Kidney epithelial cell (primary cell): Measurements from ENCODE around the gene UBE2G2. TPM values are rescaled to one million over a fixed set of nuclear protein-coding genes. Genes with fewer than 3 reads are reported as not detected.

Experiments used
- DNase-seq: peaks from one replicate; pipeline ENCODE4 v3.0.0-alpha.2; 2010; ENCODE audit warnings: low read depth
- H3K27me3 ChIP-seq: 2 replicates; pipeline ENCODE4 v1.6.0; 2011; ENCODE audit warnings: low read length; ENCODE audit not compliant: control insufficient read depth, insufficient read depth
- H3K36me3 ChIP-seq: 2 replicates; pipeline ENCODE4 v1.5.1; 2011; ENCODE audit warnings: low read length; ENCODE audit not compliant: control insufficient read depth, insufficient read depth
- H3K4me3 ChIP-seq: 2 replicates; pipeline ENCODE4 v1.5.1; 2011; ENCODE audit warnings: low read depth, mild to moderate bottlenecking, control low read depth, low read length
- CTCF ChIP-seq: IDR thresholded peaks from 2 replicates; pipeline ENCODE4 v1.5.1; 2011; ENCODE audit warnings: mild to moderate bottlenecking, moderate library complexity, low read length, control low read depth, inconsistent platforms; ENCODE audit not compliant: insufficient read depth, poor library complexity, severe bottlenecking
- total RNA-seq: library from RNA; depleted of rRNA; stranded (reverse); fragments of >200 nt; gene quantifications from 2 replicates; pipeline ENCODE4 v1.2.3, GENCODE V29; 2015

The UBE2G2 gene
- total RNA-seq, 1 donor from 2014 or later = 40.6 TPM

- no peak for TF ChIP-seq CTCF
- Histone ChIP-seq H3K4me3 (no peak overlapping the region), H3K36me3 (peaks cover 6% of the 10 kb centered on the region), H3K27me3 (peaks cover 14% of the 10 kb centered on the region)
- DNase-seq = no peak
These were observed 45.8 kb upstream of the UBE2G2 start for GRCh38 chr21:44847261-44848056.

DNA sequence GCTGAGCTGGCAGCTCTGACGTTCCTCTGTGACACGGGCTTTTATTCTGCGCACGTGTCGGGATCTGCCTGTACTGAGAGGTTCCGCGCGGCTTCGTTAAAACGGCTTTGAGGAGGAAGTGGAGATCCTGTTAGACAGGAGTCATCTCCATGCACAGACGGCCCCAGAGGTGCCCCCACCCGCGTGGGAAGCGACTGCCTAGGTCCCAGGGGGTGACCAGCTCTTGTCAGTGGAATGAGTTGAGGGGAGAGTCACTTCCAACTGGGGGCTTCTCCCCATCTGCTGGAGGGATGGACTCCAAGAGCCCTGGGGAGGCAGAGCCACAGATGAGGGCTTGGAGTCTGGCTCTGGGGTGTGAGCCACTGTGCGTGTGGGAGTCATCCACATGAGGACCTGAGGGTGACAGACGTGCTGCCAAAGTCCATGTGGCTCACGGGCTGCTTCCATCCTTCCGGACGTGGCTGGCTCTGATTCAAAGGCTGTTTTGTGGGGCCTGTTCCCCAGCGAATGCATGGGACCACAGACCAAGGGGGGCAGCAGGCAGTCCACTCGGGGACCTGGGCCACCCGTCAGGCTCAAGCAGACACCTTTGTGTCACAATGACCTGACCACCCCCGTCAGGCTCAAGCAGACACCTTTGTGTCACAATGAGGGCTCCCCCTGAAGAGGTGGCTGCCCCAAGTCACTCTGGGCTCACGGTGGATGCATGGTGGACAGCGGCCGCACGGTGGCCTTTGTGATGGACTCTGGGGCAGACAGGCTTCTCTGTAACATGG lies 45.1 kb upstream of the UBE2G2 start:
- H3K36me3 ChIP-seq = peaks cover 6% of the 10 kb centered on the region
- TF ChIP-seq CTCF = no peak
- H3K27me3 ChIP-seq = peaks cover 16% of the 10 kb centered on the region
- no peak for DNase-seq
- H3K4me3 ChIP-seq = no peak overlapping the region

- TF ChIP-seq CTCF = no peak
- no peak for DNase-seq
- Histone ChIP-seq H3K36me3 (peaks cover 6% of the 10 kb centered on the region), H3K27me3 (peaks cover 19% of the 10 kb centered on the region), H3K4me3 (no peak overlapping the region)
These were observed 44.5 kb upstream of the UBE2G2 start for GRCh38 chr21:44846224-44846484.

DNA sequence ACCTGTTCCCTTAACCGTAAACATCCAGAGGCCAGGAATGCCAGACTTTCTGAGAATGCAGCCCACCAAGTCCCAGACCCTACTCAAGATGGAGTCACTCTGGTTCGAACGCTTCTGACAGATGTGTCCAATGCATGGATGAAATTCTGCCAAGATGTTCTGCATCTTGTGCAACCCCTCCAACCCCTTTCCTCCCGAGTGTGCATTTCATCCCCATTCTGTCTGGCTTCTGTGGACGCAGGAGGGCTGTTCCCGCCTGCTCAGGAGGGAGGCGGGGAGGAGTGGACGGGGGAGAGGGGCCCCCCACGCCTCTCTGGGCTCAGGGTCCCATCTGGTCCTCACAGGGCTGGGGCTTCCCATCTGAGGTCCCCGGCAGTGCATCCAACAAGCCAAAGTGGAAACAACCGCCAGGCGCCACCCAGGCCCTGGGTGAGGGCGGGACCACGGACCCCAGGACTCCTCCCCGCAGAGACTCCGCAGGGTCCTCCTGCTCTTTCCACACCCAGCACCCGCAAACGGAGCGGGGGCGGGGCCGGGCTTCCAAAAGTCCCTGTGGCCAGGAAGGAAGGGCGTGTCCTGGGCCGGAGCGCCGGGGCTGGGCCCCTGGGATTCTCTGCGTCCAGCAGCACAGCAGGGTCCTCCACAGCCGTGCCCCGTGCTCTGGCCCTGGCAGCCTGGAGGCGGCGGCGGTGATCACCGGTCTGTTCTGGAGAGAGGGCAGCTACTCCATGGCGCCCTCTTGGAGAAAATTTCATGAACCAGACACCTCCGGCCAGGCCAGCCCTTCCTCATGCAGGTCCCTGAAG lies 44.0 kb upstream of the UBE2G2 start:
- H3K27me3 ChIP-seq = peaks cover 24% of the 10 kb centered on the region
- peak overlapping the region; percentile 6 for H3K4me3 ChIP-seq
- no peak for DNase-seq
- TF ChIP-seq CTCF = peak; percentile 55
- H3K36me3 ChIP-seq = peaks cover 6% of the 10 kb centered on the region

DNA sequence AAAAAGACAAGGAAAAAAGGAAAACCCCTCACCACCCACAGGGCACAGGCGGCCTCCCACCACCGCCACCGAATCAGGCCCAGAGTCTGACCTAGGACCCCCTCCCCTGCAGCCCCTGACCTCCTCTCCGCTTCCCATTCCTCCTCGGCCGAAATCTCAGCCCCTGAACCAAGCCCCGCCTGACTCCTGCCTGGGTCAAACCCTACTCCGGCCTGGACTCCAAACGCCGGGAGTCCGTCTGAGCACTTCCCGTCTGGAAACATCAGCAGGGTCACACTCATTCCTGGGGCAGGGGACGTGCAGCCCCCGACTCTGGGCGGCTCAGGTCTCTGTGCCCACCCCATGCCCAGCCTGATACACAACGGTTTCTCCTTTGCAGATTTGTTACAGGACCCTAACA lies 42.6 kb upstream of the UBE2G2 start:
- TF ChIP-seq CTCF = no peak
- Histone ChIP-seq H3K27me3 (peaks cover 24% of the 10 kb centered on the region), H3K4me3 (no peak overlapping the region), H3K36me3 (peaks cover 1% of the 10 kb centered on the region)
- no peak for DNase-seq
